Measurements from ENCODE around the gene NXPH1.

GRCh38 chr7:8590225-8590624 is 156.8 kb downstream of the NXPH1 start:
- TF ChIP-seq, protein P1, sequence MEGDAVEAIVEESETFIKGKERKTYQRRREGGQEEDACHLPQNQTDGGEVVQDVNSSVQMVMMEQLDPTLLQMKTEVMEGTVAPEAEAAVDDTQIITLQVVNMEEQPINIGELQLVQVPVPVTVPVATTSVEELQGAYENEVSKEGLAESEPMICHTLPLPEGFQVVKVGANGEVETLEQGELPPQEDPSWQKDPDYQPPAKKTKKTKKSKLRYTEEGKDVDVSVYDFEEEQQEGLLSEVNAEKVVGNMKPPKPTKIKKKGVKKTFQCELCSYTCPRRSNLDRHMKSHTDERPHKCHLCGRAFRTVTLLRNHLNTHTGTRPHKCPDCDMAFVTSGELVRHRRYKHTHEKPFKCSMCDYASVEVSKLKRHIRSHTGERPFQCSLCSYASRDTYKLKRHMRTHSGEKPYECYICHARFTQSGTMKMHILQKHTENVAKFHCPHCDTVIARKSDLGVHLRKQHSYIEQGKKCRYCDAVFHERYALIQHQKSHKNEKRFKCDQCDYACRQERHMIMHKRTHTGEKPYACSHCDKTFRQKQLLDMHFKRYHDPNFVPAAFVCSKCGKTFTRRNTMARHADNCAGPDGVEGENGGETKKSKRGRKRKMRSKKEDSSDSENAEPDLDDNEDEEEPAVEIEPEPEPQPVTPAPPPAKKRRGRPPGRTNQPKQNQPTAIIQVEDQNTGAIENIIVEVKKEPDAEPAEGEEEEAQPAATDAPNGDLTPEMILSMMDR (IDR thresholded peaks at IDR 0.05; ENCODE audit: low read depth, low read length, poor library complexity, severe bottlenecking): no peak
- no peak for TF ChIP-seq EZH2phosphoT487 (IDR thresholded peaks at IDR 0.05; ENCODE audit: borderline replicate concordance, low read length)
